Activated effector memory CD4-positive, alpha-beta T cell treated with Interleukin-2 at 50 U/mL for 16 hours (primary cell): ENCODE results near the gene CMIP.

Source experiments
- DNase-seq: peaks from one replicate; pipeline ENCODE4 v3.0.0-alpha.2; 2020

CMIP gene

GRCh38 chr16:81610936-81611335 lies 166.3 kb downstream of the CMIP start:
- no peak for DNase-seq

GRCh38 chr16:81611721-81612120 lies 167.1 kb downstream of the CMIP start:
- no peak for DNase-seq

- DNase-seq: no peak
Observed at GRCh38 chr16:81612351-81613163, 167.9 kb downstream of the CMIP start.

- no peak for DNase-seq
Observed at GRCh38 chr16:81614171-81614570, 169.6 kb downstream of the CMIP start.

GRCh38 chr16:81614654-81615359 lies 170.2 kb downstream of the CMIP start:
- DNase-seq: no peak

- no peak for DNase-seq
Observed at GRCh38 chr16:81615411-81615810, 170.8 kb downstream of the CMIP start.

- DNase-seq: no peak
Observed at GRCh38 chr16:81615833-81616232, 171.2 kb downstream of the CMIP start.

- DNase-seq: peak; percentile 70
Observed at GRCh38 chr16:81616321-81617020, 171.9 kb downstream of the CMIP start.

- DNase-seq: no peak
Observed at GRCh38 chr16:81617021-81617346, 172.4 kb downstream of the CMIP start.

- no peak for DNase-seq
Observed at GRCh38 chr16:81618187-81618586, 173.6 kb downstream of the CMIP start.

GRCh38 chr16:81618661-81619060 lies 174.1 kb downstream of the CMIP start:
- DNase-seq: no peak

- no peak for DNase-seq
Observed at GRCh38 chr16:81620029-81620428, 175.4 kb downstream of the CMIP start.

- no peak for DNase-seq
Observed at GRCh38 chr16:81620796-81621195, 176.2 kb downstream of the CMIP start.

- DNase-seq: no peak
Observed at GRCh38 chr16:81621496-81621895, 176.9 kb downstream of the CMIP start.

- DNase-seq: peak; percentile 44
Observed at GRCh38 chr16:81623365-81624102, 178.9 kb downstream of the CMIP start.

- DNase-seq: no peak
Observed at GRCh38 chr16:81624403-81624759, 179.8 kb downstream of the CMIP start.

- DNase-seq: no peak
Observed at GRCh38 chr16:81624760-81625543, 180.3 kb downstream of the CMIP start.

- no peak for DNase-seq
Observed at GRCh38 chr16:81625544-81626153, 181.0 kb downstream of the CMIP start.

GRCh38 chr16:81626181-81626674 lies 181.6 kb downstream of the CMIP start:
- no peak for DNase-seq

- DNase-seq: no peak
Observed at GRCh38 chr16:81627024-81627423, 182.4 kb downstream of the CMIP start.

GRCh38 chr16:81627729-81628244 lies 183.2 kb downstream of the CMIP start:
- no peak for DNase-seq
